Upper lobe of left lung (tissue), 6 donors: ENCODE measurements around the gene RPS24. TPM values are rescaled to one million over a fixed set of nuclear protein-coding genes. Genes with fewer than 3 reads are reported as not detected.

ENCODE experiments used
- ATAC-seq, 2 donors: fragments of 200-7000 bp; cut with Tn5 transposase; one replicate each; pipeline ENCODE4 v1.9.1; 2022; ENCODE audit warnings: mild to moderate bottlenecking in 2 of 2, moderate library complexity in 2 of 2; ENCODE audit not compliant: low FRiP score in 2 of 2
- DNase-seq, 2 donors: peaks; one replicate each; pipeline ENCODE4 v3.0.0-alpha.2; 2019 to 2020
- H3K27ac ChIP-seq, 4 donors: fragments of 200-600 bp; sonication (generic); one replicate each; pipeline ENCODE4 v1.5.1; 2016 to 2019
- H3K27me3 ChIP-seq, 4 donors: fragments of 200-600 bp; sonication (generic); one replicate each; pipeline ENCODE4 v1.5.1; 2017 to 2019
- H3K36me3 ChIP-seq, 4 donors: fragments of 200-600 bp; sonication (generic); one replicate each; pipeline ENCODE4 v1.5.1; 2016 to 2019
- H3K4me1 ChIP-seq, 4 donors: fragments of 200-600 bp; sonication (generic); one replicate each; pipeline ENCODE4 v1.5.1; 2018 to 2019
- H3K4me3 ChIP-seq, 4 donors: fragments of 200-600 bp; sonication (generic); one replicate each; pipeline ENCODE4 v1.5.1; 2017 to 2019; ENCODE audit warnings: mild to moderate bottlenecking in 2 of 4, moderate library complexity in 1 of 4
- H3K9me3 ChIP-seq, 4 donors: fragments of 200-600 bp; sonication (generic); one replicate each; pipeline ENCODE4 v1.5.1; 2018 to 2019
- CTCF ChIP-seq, 6 experiments: fragments of 450-650 bp in 4 of 6; fragments of 200-600 bp in 2 of 6; sonication (generic) in 2 of 6; IDR thresholded peaks; one replicate each; pipeline ENCODE4 v1.5.1; 2016 to 2019; ENCODE audit warnings: antibody characterized with exemption in 6 of 6
- EP300 ChIP-seq, 4 donors: sonication (generic); formaldehyde crosslinking; IDR thresholded peaks; one replicate each; pipeline ENCODE4 v1.5.1; 2017; ENCODE audit warnings: antibody characterized with exemption in 4 of 4, control low read depth in 2 of 4
- POLR2A ChIP-seq, 4 donors: fragments of 450-650 bp; IDR thresholded peaks; one replicate each; pipeline ENCODE4 v1.5.1; 2016 to 2017; ENCODE audit warnings: antibody characterized with exemption in 4 of 4, mild to moderate bottlenecking in 2 of 4
- POLR2AphosphoS5 ChIP-seq, 2 donors: sonication (generic); formaldehyde crosslinking; IDR thresholded peaks; one replicate each; pipeline ENCODE4 v1.5.1; 2017; ENCODE audit warnings: antibody characterized with exemption in 2 of 2
- WGBS, 2 donors: methylation state at CpG; one replicate each; pipeline ENCODE4 v1.1.5; 2017 to 2018; 5-methylcytosine and 5-hydroxymethylcytosine counted together
- total RNA-seq, 6 donors: library from RNA; depleted of rRNA in 4 of 6; stranded (reverse); fragments of >200 nt in 4 of 6; gene quantifications; one replicate each; pipeline versions ENCODE4 v1.1.0 to v1.2.1, GENCODE V29; 2016 to 2021
- donor health status: DM: no; HTN: no; CAD: no; lungs with moderate emphysema.
- donor health status: DM: no; HTN: yes; CAD: no; lungs with severe emphysema.

RPS24 gene
- total RNA-seq, 6 donors from 2014 or later: 960 to 2,499 (median 1,242) TPM

GRCh38 chr10:78049851-78050250 lies 16.2 kb downstream of the RPS24 start:
- Histone ChIP-seq H3K9me3 (no peaks in the 10 kb centered on the region), H3K27ac (no peak overlapping the region), H3K4me3 (no peak overlapping the region), H3K27me3 (no peaks in the 10 kb centered on the region), H3K4me1 (peaks cover 0 to 14% (median 6%) of the 10 kb centered on the region in 4 donors), H3K36me3 (peaks cover 0 to 2% (median 0%) of the 10 kb centered on the region in 4 donors)
- 41 to 87% methylated on average over 1 of the region's 1 CpG for WGBS, 2 donors
- DNase-seq (no peak), ATAC-seq (no peak)
- TF ChIP-seq POLR2AphosphoS5 (IDR thresholded peaks at IDR 0.05) (no peak), CTCF (IDR thresholded peaks at IDR 0.05) (no peak), POLR2A (IDR thresholded peaks at IDR 0.05) (no peak), EP300 (IDR thresholded peaks at IDR 0.05) (no peak)

- Histone ChIP-seq H3K4me3 (no peak overlapping the region), H3K27ac (no peak overlapping the region), H3K4me1 (peaks cover 0 to 3% (median 2%) of the 10 kb centered on the region in 4 donors), H3K9me3 (no peaks in the 10 kb centered on the region), H3K27me3 (no peaks in the 10 kb centered on the region), H3K36me3 (peaks cover 0 to 2% (median 0%) of the 10 kb centered on the region in 4 donors)
- no peak for DNase-seq
- WGBS, 2 donors: 58 to 62% methylated on average over 7 of the region's 7 CpGs
- TF ChIP-seq POLR2A (IDR thresholded peaks at IDR 0.05) (no peak), CTCF (IDR thresholded peaks at IDR 0.05) (no peak), POLR2AphosphoS5 (IDR thresholded peaks at IDR 0.05) (peak in 1 of 2 donors; percentile 39), EP300 (IDR thresholded peaks at IDR 0.05) (no peak)
- ATAC-seq: no peak
Measured at GRCh38 chr10:78053211-78053868, 19.7 kb downstream of the RPS24 start.

- 78 to 85% methylated on average over 5 of the region's 5 CpGs for WGBS, 2 donors
- Histone ChIP-seq H3K36me3 (peaks cover 0 to 2% (median 0%) of the 10 kb centered on the region in 4 donors), H3K27me3 (no peaks in the 10 kb centered on the region), H3K4me3 (no peak overlapping the region), H3K4me1 (no peaks in the 10 kb centered on the region), H3K27ac (no peak overlapping the region), H3K9me3 (no peaks in the 10 kb centered on the region)
- no peak for DNase-seq
- TF ChIP-seq CTCF (IDR thresholded peaks at IDR 0.05): no peak
- ATAC-seq: no peak
Measured at GRCh38 chr10:78058562-78058961, 24.9 kb downstream of the RPS24 start.

- H3K36me3 ChIP-seq: no peaks in the 10 kb centered on the region
- no peak overlapping the region for H3K27ac ChIP-seq
- no peaks in the 10 kb centered on the region for H3K4me1 ChIP-seq
- no peaks in the 10 kb centered on the region for H3K27me3 ChIP-seq
- no peak overlapping the region for H3K4me3 ChIP-seq
- ATAC-seq (no peak), DNase-seq (no peak)
- no peaks in the 10 kb centered on the region for H3K9me3 ChIP-seq
- no peak for TF ChIP-seq CTCF (IDR thresholded peaks at IDR 0.05)
- no peak for TF ChIP-seq EP300 (IDR thresholded peaks at IDR 0.05)
- no peak for TF ChIP-seq POLR2AphosphoS5 (IDR thresholded peaks at IDR 0.05)
- TF ChIP-seq POLR2A (IDR thresholded peaks at IDR 0.05): no peak
- 84 to 86% methylated on average over 12 of the region's 12 CpGs for WGBS, 2 donors
Measured at GRCh38 chr10:78059906-78060702, 26.4 kb downstream of the RPS24 start.
